HepG2 (cell line): ENCODE measurements around the gene PAQR7. TPM values are rescaled to one million over a fixed set of nuclear protein-coding genes. Genes with fewer than 3 reads are reported as not detected.

Source experiments
- ASH2L ChIP-seq: fragments of 300-600, 200-600 bp; sonication (generic); IDR thresholded peaks from 2 replicates; pipeline ENCODE4 v1.7.0; 2017; ENCODE audit warnings: low read depth, mild to moderate bottlenecking, moderate library complexity, mixed read lengths, low read length; ENCODE audit not compliant: insufficient read length
- BRF2 ChIP-seq: sonication (generic); formaldehyde crosslinking; IDR thresholded peaks from 2 replicates; pipeline ENCODE4 v1.8.1; 2022; ENCODE audit warnings: mild to moderate bottlenecking, missing genetic modification reagents
- FOXC1 ChIP-seq: sonication (generic); formaldehyde crosslinking; IDR thresholded peaks from 2 replicates; pipeline ENCODE4 v1.8.0; 2022; ENCODE audit warnings: mild to moderate bottlenecking, missing genetic modification reagents, borderline replicate concordance
- HDAC6 ChIP-seq: fragments of 200-600 bp; sonication (generic); IDR thresholded peaks from 2 replicates; pipeline ENCODE4 v1.7.0; 2017; ENCODE audit warnings: mild to moderate bottlenecking, antibody characterized with exemption, low read length, low read depth
- JDP2 ChIP-seq: sonication (generic); formaldehyde crosslinking; IDR thresholded peaks from 2 replicates; pipeline ENCODE4 v1.8.1; 2022; ENCODE audit warnings: missing genetic modification reagents, borderline replicate concordance
- NFYB ChIP-seq: sonication (generic); formaldehyde crosslinking; IDR thresholded peaks from 2 replicates; pipeline ENCODE4 v1.4.0; 2020; ENCODE audit warnings: missing genetic modification reagents
- PHF5A ChIP-seq: IDR thresholded peaks from one replicate; pipeline ENCODE4 v1.6.1; 2018; ENCODE audit warnings: low read depth, missing genetic modification reagents; ENCODE audit not compliant: unreplicated experiment
- REL ChIP-seq: sonication (generic); formaldehyde crosslinking; conservative IDR thresholded peaks from 2 replicates; pipeline ENCODE4 v1.8.0; 2022; ENCODE audit warnings: mild to moderate bottlenecking, missing genetic modification reagents, moderate library complexity
- SATB2 ChIP-seq: sonication (generic); formaldehyde crosslinking; IDR thresholded peaks from 2 replicates; pipeline ENCODE4 v1.5.0; 2020; ENCODE audit warnings: missing genetic modification reagents
- U2AF2 ChIP-seq: fragments of 200-400 bp; formaldehyde crosslinking; IDR thresholded peaks from 2 replicates; pipeline ENCODE4 v1.6.1; 2017; ENCODE audit warnings: low read depth, mild to moderate bottlenecking, low read length
- ZFYVE20 ChIP-seq: sonication (generic); formaldehyde crosslinking; IDR thresholded peaks from 2 replicates; pipeline ENCODE4 v1.8.0; 2023; ENCODE audit warnings: low read depth, mild to moderate bottlenecking, moderate library complexity, missing genetic modification reagents, borderline replicate concordance
- ZNF143 ChIP-seq: sonication (generic); formaldehyde crosslinking; IDR thresholded peaks from 2 replicates; pipeline ENCODE4 v1.4.0; 2020; ENCODE audit warnings: missing genetic modification reagents
- ZNF225 ChIP-seq: sonication (generic); formaldehyde crosslinking; IDR thresholded peaks from 2 replicates; pipeline ENCODE4 v1.4.0; 2020; ENCODE audit warnings: mild to moderate bottlenecking, missing genetic modification reagents
- ZNF501 ChIP-seq: sonication (generic); formaldehyde crosslinking; IDR thresholded peaks from 2 replicates; pipeline ENCODE4 v1.5.1; 2020; ENCODE audit warnings: mild to moderate bottlenecking, moderate library complexity, missing genetic modification reagents
- polyA plus RNA-seq, 8 experiments: library from polyadenylated mRNA; depleted of rRNA in 3 of 8; stranded (reverse) in 7 of 8; unstranded in 1 of 8; fragments of >200 nt; fragmentation: Illumina TruSeq in 4 of 8; extraction: Trizol in 4 of 8; gene quantifications; 2 replicates each; pipeline versions ENCODE4 v1.2.1 to v1.2.3, GENCODE V29; 2011 to 2016; ENCODE audit warnings: low read depth in 4 of 8, missing spikeins in 1 of 8, mixed read lengths in 1 of 8; ENCODE audit not compliant: insufficient read depth in 1 of 8
- total RNA-seq, 5 experiments: library from RNA; depleted of rRNA; stranded (reverse); fragments of >200 nt; fragmentation: Illumina TruSeq; extraction: Trizol; gene quantifications; 2 replicates each; pipeline ENCODE4 v1.2.3, GENCODE V29; 2016; ENCODE audit warnings: low read depth in 1 of 5
- TF ChIP-seq, protein P1 (sequence below): sonication (generic); formaldehyde crosslinking; IDR thresholded peaks from 2 replicates; pipeline ENCODE4 v1.5.0; 2020; ENCODE audit warnings: mild to moderate bottlenecking, missing genetic modification reagents, borderline replicate concordance
- TF ChIP-seq, protein P2 (sequence below): sonication (generic); formaldehyde crosslinking; IDR thresholded peaks from 2 replicates; pipeline ENCODE4 v1.4.0; 2020; ENCODE audit warnings: mild to moderate bottlenecking, missing genetic modification reagents
- TF ChIP-seq, protein P3 (sequence below): conservative IDR thresholded peaks from 2 replicates; pipeline ENCODE4 v1.6.1; 2018; ENCODE audit warnings: missing genetic modification reagents

The PAQR7 gene
- total and polyA plus RNA-seq, 2 of the 13 experiments (the other 11 are each of a cell fraction or from before 2014, with no cell fraction given) = 13.2 to 16.6 TPM

- TF ChIP-seq, protein P1, sequence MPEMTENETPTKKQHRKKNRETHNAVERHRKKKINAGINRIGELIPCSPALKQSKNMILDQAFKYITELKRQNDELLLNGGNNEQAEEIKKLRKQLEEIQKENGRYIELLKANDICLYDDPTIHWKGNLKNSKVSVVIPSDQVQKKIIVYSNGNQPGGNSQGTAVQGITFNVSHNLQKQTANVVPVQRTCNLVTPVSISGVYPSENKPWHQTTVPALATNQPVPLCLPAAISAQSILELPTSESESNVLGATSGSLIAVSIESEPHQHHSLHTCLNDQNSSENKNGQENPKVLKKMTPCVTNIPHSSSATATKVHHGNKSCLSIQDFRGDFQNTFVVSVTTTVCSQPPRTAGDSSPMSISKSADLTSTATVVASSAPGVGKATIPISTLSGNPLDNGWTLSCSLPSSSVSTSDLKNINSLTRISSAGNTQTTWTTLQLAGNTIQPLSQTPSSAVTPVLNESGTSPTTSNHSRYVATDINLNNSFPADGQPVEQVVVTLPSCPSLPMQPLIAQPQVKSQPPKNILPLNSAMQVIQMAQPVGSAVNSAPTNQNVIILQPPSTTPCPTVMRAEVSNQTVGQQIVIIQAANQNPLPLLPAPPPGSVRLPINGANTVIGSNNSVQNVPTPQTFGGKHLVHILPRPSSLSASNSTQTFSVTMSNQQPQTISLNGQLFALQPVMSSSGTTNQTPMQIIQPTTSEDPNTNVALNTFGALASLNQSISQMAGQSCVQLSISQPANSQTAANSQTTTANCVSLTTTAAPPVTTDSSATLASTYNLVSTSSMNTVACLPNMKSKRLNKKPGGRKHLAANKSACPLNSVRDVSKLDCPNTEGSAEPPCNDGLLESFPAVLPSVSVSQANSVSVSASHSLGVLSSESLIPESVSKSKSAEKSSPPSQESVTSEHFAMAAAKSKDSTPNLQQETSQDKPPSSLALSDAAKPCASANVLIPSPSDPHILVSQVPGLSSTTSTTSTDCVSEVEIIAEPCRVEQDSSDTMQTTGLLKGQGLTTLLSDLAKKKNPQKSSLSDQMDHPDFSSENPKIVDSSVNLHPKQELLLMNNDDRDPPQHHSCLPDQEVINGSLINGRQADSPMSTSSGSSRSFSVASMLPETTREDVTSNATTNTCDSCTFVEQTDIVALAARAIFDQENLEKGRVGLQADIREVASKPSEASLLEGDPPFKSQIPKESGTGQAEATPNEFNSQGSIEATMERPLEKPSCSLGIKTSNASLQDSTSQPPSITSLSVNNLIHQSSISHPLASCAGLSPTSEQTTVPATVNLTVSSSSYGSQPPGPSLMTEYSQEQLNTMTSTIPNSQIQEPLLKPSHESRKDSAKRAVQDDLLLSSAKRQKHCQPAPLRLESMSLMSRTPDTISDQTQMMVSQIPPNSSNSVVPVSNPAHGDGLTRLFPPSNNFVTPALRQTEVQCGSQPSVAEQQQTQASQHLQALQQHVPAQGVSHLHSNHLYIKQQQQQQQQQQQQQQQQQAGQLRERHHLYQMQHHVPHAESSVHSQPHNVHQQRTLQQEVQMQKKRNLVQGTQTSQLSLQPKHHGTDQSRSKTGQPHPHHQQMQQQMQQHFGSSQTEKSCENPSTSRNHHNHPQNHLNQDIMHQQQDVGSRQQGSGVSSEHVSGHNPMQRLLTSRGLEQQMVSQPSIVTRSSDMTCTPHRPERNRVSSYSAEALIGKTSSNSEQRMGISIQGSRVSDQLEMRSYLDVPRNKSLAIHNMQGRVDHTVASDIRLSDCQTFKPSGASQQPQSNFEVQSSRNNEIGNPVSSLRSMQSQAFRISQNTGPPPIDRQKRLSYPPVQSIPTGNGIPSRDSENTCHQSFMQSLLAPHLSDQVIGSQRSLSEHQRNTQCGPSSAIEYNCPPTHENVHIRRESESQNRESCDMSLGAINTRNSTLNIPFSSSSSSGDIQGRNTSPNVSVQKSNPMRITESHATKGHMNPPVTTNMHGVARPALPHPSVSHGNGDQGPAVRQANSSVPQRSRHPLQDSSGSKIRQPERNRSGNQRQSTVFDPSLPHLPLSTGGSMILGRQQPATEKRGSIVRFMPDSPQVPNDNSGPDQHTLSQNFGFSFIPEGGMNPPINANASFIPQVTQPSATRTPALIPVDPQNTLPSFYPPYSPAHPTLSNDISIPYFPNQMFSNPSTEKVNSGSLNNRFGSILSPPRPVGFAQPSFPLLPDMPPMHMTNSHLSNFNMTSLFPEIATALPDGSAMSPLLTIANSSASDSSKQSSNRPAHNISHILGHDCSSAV (CRISPR knock-in tag) = peak; percentile 60; the same call in 1 of the 2 replicates
- TF ChIP-seq JDP2 (CRISPR knock-in tag) = peak; percentile 66; the same call in 1 of the 2 replicates
- TF ChIP-seq SATB2 (CRISPR knock-in tag) = peak; percentile 94
- peak; percentile 71; the same call in 1 of the 2 replicates for TF ChIP-seq REL (CRISPR knock-in tag)
- TF ChIP-seq FOXC1 (CRISPR knock-in tag) = peak; percentile 80
- TF ChIP-seq ZFYVE20 = 0 out of 2 replicates have a peak, but pooled peaks have one; percentile 84
- no peak for TF ChIP-seq U2AF2
- TF ChIP-seq ZNF225 (CRISPR knock-in tag) = peak; percentile 76; the same call in 1 of the 2 replicates
- no peak for TF ChIP-seq ZNF143 (CRISPR knock-in tag)
- TF ChIP-seq, protein P2, sequence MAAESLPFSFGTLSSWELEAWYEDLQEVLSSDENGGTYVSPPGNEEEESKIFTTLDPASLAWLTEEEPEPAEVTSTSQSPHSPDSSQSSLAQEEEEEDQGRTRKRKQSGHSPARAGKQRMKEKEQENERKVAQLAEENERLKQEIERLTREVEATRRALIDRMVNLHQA (CRISPR knock-in tag) = peak; percentile 58; the same call in 1 of the 2 replicates
- TF ChIP-seq ZNF501 (CRISPR knock-in tag) = peak; percentile 3; the same call in 1 of the 2 replicates
- TF ChIP-seq, protein P3, sequence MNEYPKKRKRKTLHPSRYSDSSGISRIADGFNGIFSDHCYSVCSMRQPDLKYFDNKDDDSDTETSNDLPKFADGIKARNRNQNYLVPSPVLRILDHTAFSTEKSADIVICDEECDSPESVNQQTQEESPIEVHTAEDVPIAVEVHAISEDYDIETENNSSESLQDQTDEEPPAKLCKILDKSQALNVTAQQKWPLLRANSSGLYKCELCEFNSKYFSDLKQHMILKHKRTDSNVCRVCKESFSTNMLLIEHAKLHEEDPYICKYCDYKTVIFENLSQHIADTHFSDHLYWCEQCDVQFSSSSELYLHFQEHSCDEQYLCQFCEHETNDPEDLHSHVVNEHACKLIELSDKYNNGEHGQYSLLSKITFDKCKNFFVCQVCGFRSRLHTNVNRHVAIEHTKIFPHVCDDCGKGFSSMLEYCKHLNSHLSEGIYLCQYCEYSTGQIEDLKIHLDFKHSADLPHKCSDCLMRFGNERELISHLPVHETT (CRISPR knock-in tag) = 0 out of 2 replicates have a peak, but pooled peaks have one; percentile 41
- peak; percentile 54 for TF ChIP-seq ASH2L
- peak; percentile 39 for TF ChIP-seq PHF5A
- TF ChIP-seq BRF2 (CRISPR knock-in tag) = peak; percentile 95
- 0 out of 2 replicates have a peak, but pooled peaks have one; percentile 23 for TF ChIP-seq NFYB (CRISPR knock-in tag)
- TF ChIP-seq HDAC6 = no peak
Measured at GRCh38 chr1:25875154-25875855, at the start of gene PAQR7 (continued).
